Panc1 (cell line): ENCODE measurements around the gene CLEC18C. TPM values are rescaled to one million over a fixed set of nuclear protein-coding genes. Genes with fewer than 3 reads are reported as not detected.

Source experiments
- ATAC-seq: fragments of 200-7000 bp; cut with Tn5 transposase; 2 replicates; pipeline ENCODE4 v1.9.1; 2020; ENCODE audit warnings: mild to moderate bottlenecking, moderate library complexity
- BruUV-seq: library from RNA; stranded (reverse); fragments of 400-500 nt; replicated peaks from 2 replicates; lab custom pipeline; 2021; lab: Mats Ljungman, UMichigan
- CTCF ChIA-PET: fragments of 300-600 bp; sonication (Branson Sonifier 250); formaldehyde crosslinking; loops from one replicate; lab custom pipeline; 2022; ENCODE audit warnings: antibody characterized with exemption; lab: Charles Lee
- POLR2A ChIA-PET: fragments of 300-600 bp; sonication (Branson Sonifier 250); formaldehyde crosslinking; loops from one replicate; lab custom pipeline; 2022; ENCODE audit warnings: antibody characterized with exemption; lab: Charles Lee
- DNase-seq: peaks from one replicate; pipeline ENCODE4 v3.0.0-alpha.2; 2010; ENCODE audit warnings: low read depth, low spot score
- H3K27ac ChIP-seq: 2 replicates; pipeline ENCODE4 v1.5.1; 2011; ENCODE audit warnings: mild to moderate bottlenecking, low read length, inconsistent platforms
- H3K27me3 ChIP-seq: fragments of 200-500 bp; sonication (Bioruptor generic); 2 replicates; pipeline ENCODE4 v1.6.0; 2014; ENCODE audit warnings: low read length, inconsistent platforms; ENCODE audit not compliant: control insufficient read depth, insufficient read depth
- H3K36me3 ChIP-seq: fragments of 200-500 bp; sonication (Bioruptor generic); 2 replicates; pipeline ENCODE4 v1.5.1; 2014; ENCODE audit warnings: inconsistent platforms, mild to moderate bottlenecking, low read length, moderate library complexity; ENCODE audit not compliant: control insufficient read depth, insufficient read depth
- H3K4me1 ChIP-seq: 2 replicates; pipeline ENCODE4 v1.5.1; 2011; ENCODE audit warnings: inconsistent platforms, mild to moderate bottlenecking, low read length, moderate library complexity; ENCODE audit not compliant: control insufficient read depth, insufficient read depth
- H3K4me3 ChIP-seq, 2 experiments: 2 replicates each; pipeline ENCODE4 v1.5.1; 2011 to 2012; ENCODE audit warnings: low read depth in 2 of 2, low read length in 2 of 2, mild to moderate bottlenecking in 2 of 2, inconsistent platforms in 1 of 2, moderate library complexity in 1 of 2
- H3K9me3 ChIP-seq: fragments of 200-500 bp; sonication (Bioruptor generic); 2 replicates; pipeline ENCODE4 v1.5.1; 2014; ENCODE audit warnings: low read depth, mild to moderate bottlenecking, inconsistent platforms, low read length, moderate library complexity; ENCODE audit not compliant: control insufficient read depth, insufficient read depth
- POLR2AphosphoS5 ChIP-seq: IDR thresholded peaks from 2 replicates; pipeline ENCODE4 v1.6.1; 2012; ENCODE audit warnings: mild to moderate bottlenecking, low read depth, low read length, moderate library complexity
- SIN3A ChIP-seq: IDR thresholded peaks from 2 replicates; pipeline ENCODE4 v1.6.1; 2012; ENCODE audit warnings: low read depth, mild to moderate bottlenecking, low read length, moderate library complexity, borderline replicate concordance; ENCODE audit not compliant: insufficient read depth
- TCF7L2 ChIP-seq: IDR thresholded peaks from 2 replicates; pipeline ENCODE4 v1.6.1; 2011; ENCODE audit warnings: mild to moderate bottlenecking, low read depth, low read length, inconsistent platforms
- in situ Hi-C: cut with HindIII; loops from 2 replicates; pipeline ENCODE4 v1.10.0; 2016; ENCODE audit warnings: low sequenced_read_pairs, low pct_unique_long_range_greater_than_20kb
- intact Hi-C: fragments of 100-400 bp; cut with micrococcal nuclease; formaldehyde crosslinking; loops from one replicate; pipeline ENCODE4 v1.10.0; 2022; ENCODE audit not compliant: unreplicated experiment
- total RNA-seq: library from RNA; stranded (reverse); gene quantifications from one replicate; pipeline ENCODE4 v1.2.1, GENCODE V29; 2021; ENCODE audit not compliant: unreplicated experiment
- TF ChIP-seq, protein P1 (sequence below), 2 experiments: IDR thresholded peaks; 2 replicates each; pipeline ENCODE4 v1.6.1; 2011 to 2012; ENCODE audit warnings: low read depth in 2 of 2, control low read depth in 1 of 2, low read length in 1 of 2, mild to moderate bottlenecking in 1 of 2, moderate library complexity in 1 of 2; ENCODE audit not compliant: insufficient read depth in 1 of 2
- TF ChIP-seq, protein P2 (sequence below): fragments of 450-650 bp; IDR thresholded peaks from 2 replicates; pipeline ENCODE4 v1.5.1; 2017; ENCODE audit warnings: mild to moderate bottlenecking

Gene CLEC18C
- total RNA-seq, 1 experiment from 2014 or later = not detected

DNA sequence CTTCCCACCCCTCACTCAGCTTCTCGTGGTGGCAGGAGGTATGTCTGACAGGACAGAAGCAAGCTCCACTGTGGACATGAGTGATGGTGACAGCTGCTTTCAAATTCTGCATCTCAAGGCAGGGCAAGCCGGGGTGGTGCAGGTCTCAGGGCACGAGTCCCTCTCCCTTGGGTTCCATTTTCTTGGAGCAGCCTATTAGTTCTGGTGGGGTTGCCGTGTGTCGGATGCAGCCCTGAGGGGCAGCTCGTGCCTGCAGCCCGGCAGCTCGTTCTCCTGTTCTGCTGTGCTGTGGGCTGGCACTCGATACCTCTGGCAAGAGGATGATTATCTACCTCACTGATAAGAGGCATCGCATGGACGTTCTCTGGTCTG is 16.5 kb upstream of the CLEC18C start:
- ChIA-PET POLR2A (no interaction called here), CTCF (no interaction called here)
- TF ChIP-seq TCF7L2 = no peak
- TF ChIP-seq, protein P1, sequence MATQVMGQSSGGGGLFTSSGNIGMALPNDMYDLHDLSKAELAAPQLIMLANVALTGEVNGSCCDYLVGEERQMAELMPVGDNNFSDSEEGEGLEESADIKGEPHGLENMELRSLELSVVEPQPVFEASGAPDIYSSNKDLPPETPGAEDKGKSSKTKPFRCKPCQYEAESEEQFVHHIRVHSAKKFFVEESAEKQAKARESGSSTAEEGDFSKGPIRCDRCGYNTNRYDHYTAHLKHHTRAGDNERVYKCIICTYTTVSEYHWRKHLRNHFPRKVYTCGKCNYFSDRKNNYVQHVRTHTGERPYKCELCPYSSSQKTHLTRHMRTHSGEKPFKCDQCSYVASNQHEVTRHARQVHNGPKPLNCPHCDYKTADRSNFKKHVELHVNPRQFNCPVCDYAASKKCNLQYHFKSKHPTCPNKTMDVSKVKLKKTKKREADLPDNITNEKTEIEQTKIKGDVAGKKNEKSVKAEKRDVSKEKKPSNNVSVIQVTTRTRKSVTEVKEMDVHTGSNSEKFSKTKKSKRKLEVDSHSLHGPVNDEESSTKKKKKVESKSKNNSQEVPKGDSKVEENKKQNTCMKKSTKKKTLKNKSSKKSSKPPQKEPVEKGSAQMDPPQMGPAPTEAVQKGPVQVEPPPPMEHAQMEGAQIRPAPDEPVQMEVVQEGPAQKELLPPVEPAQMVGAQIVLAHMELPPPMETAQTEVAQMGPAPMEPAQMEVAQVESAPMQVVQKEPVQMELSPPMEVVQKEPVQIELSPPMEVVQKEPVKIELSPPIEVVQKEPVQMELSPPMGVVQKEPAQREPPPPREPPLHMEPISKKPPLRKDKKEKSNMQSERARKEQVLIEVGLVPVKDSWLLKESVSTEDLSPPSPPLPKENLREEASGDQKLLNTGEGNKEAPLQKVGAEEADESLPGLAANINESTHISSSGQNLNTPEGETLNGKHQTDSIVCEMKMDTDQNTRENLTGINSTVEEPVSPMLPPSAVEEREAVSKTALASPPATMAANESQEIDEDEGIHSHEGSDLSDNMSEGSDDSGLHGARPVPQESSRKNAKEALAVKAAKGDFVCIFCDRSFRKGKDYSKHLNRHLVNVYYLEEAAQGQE (IDR thresholded peaks at IDR 0.05; ENCODE audit: insufficient read depth in 1 of 2, low read depth in 2 of 2, low read length in 1 of 2) = no peak
- TF ChIP-seq, protein P2, sequence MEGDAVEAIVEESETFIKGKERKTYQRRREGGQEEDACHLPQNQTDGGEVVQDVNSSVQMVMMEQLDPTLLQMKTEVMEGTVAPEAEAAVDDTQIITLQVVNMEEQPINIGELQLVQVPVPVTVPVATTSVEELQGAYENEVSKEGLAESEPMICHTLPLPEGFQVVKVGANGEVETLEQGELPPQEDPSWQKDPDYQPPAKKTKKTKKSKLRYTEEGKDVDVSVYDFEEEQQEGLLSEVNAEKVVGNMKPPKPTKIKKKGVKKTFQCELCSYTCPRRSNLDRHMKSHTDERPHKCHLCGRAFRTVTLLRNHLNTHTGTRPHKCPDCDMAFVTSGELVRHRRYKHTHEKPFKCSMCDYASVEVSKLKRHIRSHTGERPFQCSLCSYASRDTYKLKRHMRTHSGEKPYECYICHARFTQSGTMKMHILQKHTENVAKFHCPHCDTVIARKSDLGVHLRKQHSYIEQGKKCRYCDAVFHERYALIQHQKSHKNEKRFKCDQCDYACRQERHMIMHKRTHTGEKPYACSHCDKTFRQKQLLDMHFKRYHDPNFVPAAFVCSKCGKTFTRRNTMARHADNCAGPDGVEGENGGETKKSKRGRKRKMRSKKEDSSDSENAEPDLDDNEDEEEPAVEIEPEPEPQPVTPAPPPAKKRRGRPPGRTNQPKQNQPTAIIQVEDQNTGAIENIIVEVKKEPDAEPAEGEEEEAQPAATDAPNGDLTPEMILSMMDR = no peak
- no peak for TF ChIP-seq SIN3A
- TF ChIP-seq POLR2AphosphoS5 = no peak
- no peak overlapping the region for H3K4me3 ChIP-seq
- intact Hi-C loops (no loop called here), in situ Hi-C loops (no loop called here)
- H3K27ac ChIP-seq = no peak overlapping the region
- DNase-seq = no peak
- H3K27me3 ChIP-seq = no peaks in the 10 kb centered on the region
- no peak for ATAC-seq
- no peaks in the 10 kb centered on the region; the same call in 1 of the 2 replicates for H3K4me1 ChIP-seq
- no peaks in the 10 kb centered on the region for H3K9me3 ChIP-seq
- no TSS peak for BruUV-seq
- H3K36me3 ChIP-seq = peaks cover 17% of the 10 kb centered on the region

DNA sequence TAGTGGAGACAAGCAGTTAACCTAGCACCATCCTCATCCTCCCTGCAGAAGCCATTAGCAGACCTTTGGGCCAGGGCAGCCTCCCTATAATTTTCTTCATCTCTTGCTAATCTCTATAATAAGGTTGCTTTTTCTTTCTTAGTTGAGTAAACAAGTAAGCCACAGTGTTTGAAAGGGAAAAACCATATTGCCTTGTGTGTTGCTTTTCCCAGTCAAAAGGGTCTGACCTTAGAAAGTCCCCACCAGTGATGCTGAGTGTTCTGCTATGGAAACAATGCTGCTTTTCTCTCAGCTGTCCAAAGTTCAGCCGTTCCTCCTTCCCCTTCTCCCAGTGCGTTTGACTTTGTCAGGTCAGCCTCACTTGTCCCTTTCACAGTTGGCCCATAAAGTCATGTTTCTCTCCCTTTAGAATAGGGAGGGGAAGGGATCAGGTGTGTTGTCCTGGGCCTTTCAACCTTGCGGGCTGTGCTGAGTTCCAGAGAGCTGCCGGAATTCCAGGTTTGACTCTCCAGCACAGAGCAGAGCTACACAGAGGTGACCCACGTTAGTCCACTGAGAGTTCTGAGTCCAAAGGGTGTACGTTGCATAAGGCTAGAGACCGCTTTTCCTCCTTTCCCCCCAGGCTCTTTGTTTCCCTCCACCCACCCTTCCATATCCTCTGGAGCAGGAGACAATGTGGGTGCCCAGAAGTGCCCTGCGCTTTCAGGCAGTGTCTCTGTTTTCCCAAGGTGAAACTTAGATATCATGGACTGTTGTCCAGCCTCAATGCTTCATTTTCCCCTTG is 15.9 kb upstream of the CLEC18C start:
- ChIA-PET POLR2A (no interaction called here), CTCF (no interaction called here)
- DNase-seq = no peak
- H3K4me3 ChIP-seq = no peak overlapping the region
- TF ChIP-seq, protein P1 (IDR thresholded peaks at IDR 0.05; ENCODE audit: insufficient read depth in 1 of 2, low read depth in 2 of 2, low read length in 1 of 2) = no peak
- no peak for TF ChIP-seq SIN3A
- no peak for TF ChIP-seq POLR2AphosphoS5
- TF ChIP-seq, protein P2 = no peak
- TF ChIP-seq TCF7L2 = no peak
- in situ Hi-C loops (no loop called here), intact Hi-C loops (no loop called here)
- H3K27me3 ChIP-seq = no peaks in the 10 kb centered on the region
- H3K27ac ChIP-seq = no peak overlapping the region
- H3K36me3 ChIP-seq = peaks cover 17% of the 10 kb centered on the region
- no peaks in the 10 kb centered on the region; the same call in 1 of the 2 replicates for H3K4me1 ChIP-seq
- no peaks in the 10 kb centered on the region for H3K9me3 ChIP-seq
- ATAC-seq = no peak
- BruUV-seq = no TSS peak
